Mucosa of rectum (tissue), 2 donors: ENCODE data around the gene TBC1D4.

Experiments
- H3K27ac ChIP-seq, 2 donors: one replicate each; pipeline ENCODE4 v1.7.0; 2013; ENCODE audit warnings: inconsistent platforms in 2 of 2, low read depth in 2 of 2, low read length in 2 of 2
- H3K27me3 ChIP-seq, 2 donors: one replicate each; pipeline ENCODE4 v1.7.0; 2013; ENCODE audit warnings: low read length in 2 of 2; ENCODE audit not compliant: control insufficient read depth in 2 of 2, insufficient read depth in 2 of 2
- H3K36me3 ChIP-seq, 2 donors: one replicate each; pipeline ENCODE4 v1.7.0; 2013; ENCODE audit warnings: low read length in 2 of 2; ENCODE audit not compliant: control insufficient read depth in 2 of 2, insufficient read depth in 2 of 2
- H3K4me1 ChIP-seq, 2 donors: one replicate each; pipeline ENCODE4 v1.7.0; 2013; ENCODE audit warnings: low read length in 2 of 2, mild to moderate bottlenecking in 1 of 2; ENCODE audit not compliant: control insufficient read depth in 2 of 2, insufficient read depth in 2 of 2
- H3K4me3 ChIP-seq, 2 donors: one replicate each; pipeline ENCODE4 v1.7.0; 2013; ENCODE audit warnings: low read length in 2 of 2
- H3K9ac ChIP-seq, 2 donors: one replicate each; pipeline ENCODE4 v1.7.0; 2013; ENCODE audit warnings: low read length in 2 of 2, low read depth in 1 of 2, mild to moderate bottlenecking in 1 of 2
- H3K9me3 ChIP-seq, 2 donors: one replicate each; pipeline ENCODE4 v1.7.0; 2013; ENCODE audit warnings: low read length in 2 of 2; ENCODE audit not compliant: control insufficient read depth in 2 of 2
- donor health status: healthy.
- donor health status: Normal muscosa, but diverticular disease.

Gene TBC1D4

GRCh38 chr13:75470676-75471075 is 11.3 kb downstream of the TBC1D4 start:
- H3K27me3 ChIP-seq, result no peaks in the 10 kb centered on the region
- H3K9me3 ChIP-seq, result no peaks in the 10 kb centered on the region
- peaks cover 0 to 2% of the 10 kb centered on the region in 2 donors for H3K4me1 ChIP-seq
- H3K27ac ChIP-seq, result no peak overlapping the region
- H3K36me3 ChIP-seq, result no peaks in the 10 kb centered on the region
- no peak overlapping the region for H3K4me3 ChIP-seq
- no peak overlapping the region for H3K9ac ChIP-seq

DNA sequence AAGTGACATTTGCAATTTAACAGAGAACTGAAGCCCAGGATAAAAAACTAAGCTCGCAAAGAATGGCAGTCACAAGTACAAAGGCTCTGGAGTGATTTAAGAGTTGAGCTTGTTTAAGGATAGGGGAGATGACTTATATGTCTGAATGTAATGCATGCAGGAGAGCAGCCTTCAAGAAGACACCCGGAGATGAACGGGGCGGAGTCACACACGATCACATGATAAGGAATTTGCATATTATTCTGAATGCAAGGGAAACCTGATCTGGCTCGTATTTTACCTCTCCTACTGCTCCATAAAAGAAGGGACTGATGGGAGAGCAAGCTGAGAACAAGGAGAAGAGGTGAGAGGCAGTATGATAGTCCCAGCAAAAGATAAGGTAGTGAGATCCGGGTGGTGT is 12.9 kb downstream of the TBC1D4 start:
- Histone ChIP-seq H3K36me3 (no peaks in the 10 kb centered on the region), H3K9ac (no peak overlapping the region), H3K27ac (no peak overlapping the region), H3K4me1 (peaks cover 0 to 2% of the 10 kb centered on the region in 2 donors), H3K4me3 (no peak overlapping the region), H3K27me3 (no peaks in the 10 kb centered on the region), H3K9me3 (no peaks in the 10 kb centered on the region)

DNA sequence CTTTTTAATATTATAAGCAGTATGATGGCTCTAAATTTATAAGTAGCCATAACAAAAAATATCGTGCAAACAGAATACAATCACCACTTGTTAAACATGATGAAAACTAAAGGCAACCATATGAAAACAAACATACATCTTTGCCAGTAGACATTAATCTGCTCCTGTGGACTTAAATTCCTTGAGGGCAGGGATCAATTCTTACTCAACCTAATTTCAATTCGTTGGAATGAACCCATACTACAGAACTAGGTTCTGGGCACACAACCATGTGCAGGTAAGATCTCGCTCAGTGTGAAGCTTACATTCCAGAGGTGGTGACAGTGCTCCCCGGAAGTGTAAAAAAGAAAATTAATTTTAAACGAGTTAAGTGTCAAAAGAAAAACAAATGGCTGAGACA is 13.4 kb downstream of the TBC1D4 start:
- H3K4me1 ChIP-seq, result peaks cover 0 to 2% of the 10 kb centered on the region in 2 donors
- H3K27me3 ChIP-seq, result no peaks in the 10 kb centered on the region
- no peak overlapping the region for H3K4me3 ChIP-seq
- H3K9me3 ChIP-seq, result no peaks in the 10 kb centered on the region
- H3K36me3 ChIP-seq, result no peaks in the 10 kb centered on the region
- H3K9ac ChIP-seq, result no peak overlapping the region
- no peak overlapping the region for H3K27ac ChIP-seq

- Histone ChIP-seq H3K4me3 (no peak overlapping the region), H3K36me3 (no peaks in the 10 kb centered on the region), H3K4me1 (no peaks in the 10 kb centered on the region), H3K9me3 (no peaks in the 10 kb centered on the region), H3K9ac (no peak overlapping the region), H3K27me3 (no peaks in the 10 kb centered on the region), H3K27ac (no peak overlapping the region)
These were observed 13.9 kb downstream of the TBC1D4 start for GRCh38 chr13:75468098-75468497.

DNA sequence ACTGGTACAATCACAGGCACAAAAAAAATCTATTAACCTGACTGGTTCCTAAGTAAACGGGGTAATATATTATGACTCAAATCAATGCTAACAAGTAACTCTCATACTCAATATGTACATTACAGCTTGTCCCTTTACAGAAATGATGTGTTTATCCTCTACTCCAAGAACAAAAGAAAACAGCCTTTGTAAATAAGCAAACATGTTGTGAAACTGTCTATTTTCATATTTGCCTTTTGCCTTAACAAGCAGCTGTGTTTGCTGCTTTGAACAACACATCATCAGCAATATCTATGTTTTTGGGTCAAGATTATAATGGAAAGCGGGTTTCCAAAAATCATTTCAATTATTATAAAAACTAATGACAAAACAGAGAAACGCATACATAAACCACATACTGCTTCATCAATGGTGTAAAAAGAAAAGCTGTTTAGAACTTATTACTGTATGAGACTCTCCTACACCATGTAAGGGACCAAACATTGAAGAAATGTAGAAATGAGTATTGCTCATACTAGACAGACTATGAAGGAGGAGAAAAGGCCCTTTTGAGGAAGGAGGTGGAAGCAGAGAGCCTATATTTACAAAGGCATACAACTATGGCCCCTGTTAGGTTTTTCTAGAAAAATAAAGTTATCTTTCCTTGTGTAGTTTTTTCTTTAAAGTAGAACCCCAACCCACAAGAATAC is 14.8 kb downstream of the TBC1D4 start:
- no peak overlapping the region for H3K4me3 ChIP-seq
- H3K27ac ChIP-seq, result no peak overlapping the region
- H3K4me1 ChIP-seq, result no peaks in the 10 kb centered on the region
- H3K9ac ChIP-seq, result no peak overlapping the region
- H3K27me3 ChIP-seq, result no peaks in the 10 kb centered on the region
- no peaks in the 10 kb centered on the region for H3K9me3 ChIP-seq
- no peaks in the 10 kb centered on the region for H3K36me3 ChIP-seq

GRCh38 chr13:75465236-75465635 is 16.7 kb downstream of the TBC1D4 start:
- Histone ChIP-seq H3K4me1 (peaks cover 0 to 1% of the 10 kb centered on the region in 2 donors), H3K27me3 (no peaks in the 10 kb centered on the region), H3K27ac (no peak overlapping the region), H3K4me3 (no peak overlapping the region), H3K9me3 (no peaks in the 10 kb centered on the region), H3K36me3 (no peaks in the 10 kb centered on the region), H3K9ac (no peak overlapping the region)

- H3K36me3 ChIP-seq, result no peaks in the 10 kb centered on the region
- H3K27me3 ChIP-seq, result no peaks in the 10 kb centered on the region
- H3K4me3 ChIP-seq, result no peak overlapping the region
- H3K9ac ChIP-seq, result no peak overlapping the region
- no peak overlapping the region for H3K27ac ChIP-seq
- peaks cover 5 to 11% of the 10 kb centered on the region in 2 donors for H3K4me1 ChIP-seq
- no peaks in the 10 kb centered on the region for H3K9me3 ChIP-seq
These were observed 20.7 kb downstream of the TBC1D4 start for GRCh38 chr13:75461314-75461713.

DNA sequence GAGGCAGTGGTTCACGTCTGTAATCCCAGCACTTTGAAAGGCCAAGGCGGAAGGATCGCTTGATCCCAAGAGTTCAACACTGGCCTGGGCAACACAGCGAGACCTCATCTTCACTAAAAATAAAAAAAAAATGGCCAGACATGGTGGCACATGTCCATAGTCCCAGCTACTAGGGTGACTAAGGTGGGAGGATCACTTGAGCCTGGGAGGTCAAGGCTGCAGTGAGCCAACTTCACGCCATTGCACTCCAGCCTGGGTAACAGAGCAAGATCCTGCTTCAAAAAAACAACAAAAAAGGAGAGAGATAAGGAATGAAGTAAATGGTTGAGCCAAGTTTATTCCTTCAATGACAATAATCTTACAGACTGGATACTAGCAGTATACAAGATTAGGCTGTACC is 21.3 kb downstream of the TBC1D4 start:
- Histone ChIP-seq H3K27me3 (no peaks in the 10 kb centered on the region), H3K36me3 (no peaks in the 10 kb centered on the region), H3K9ac (no peak overlapping the region), H3K4me3 (no peak overlapping the region), H3K4me1 (peaks cover 5 to 11% of the 10 kb centered on the region in 2 donors), H3K27ac (no peak overlapping the region), H3K9me3 (no peaks in the 10 kb centered on the region)

GRCh38 chr13:75458696-75459422 is 23.1 kb downstream of the TBC1D4 start:
- Histone ChIP-seq H3K27ac (peak overlapping the region; percentile 69 to 77), H3K4me3 (peak overlapping the region; percentile 3 to 46), H3K9ac (peak overlapping the region; percentile 36 to 61), H3K27me3 (no peaks in the 10 kb centered on the region), H3K36me3 (no peaks in the 10 kb centered on the region), H3K9me3 (no peaks in the 10 kb centered on the region), H3K4me1 (peaks cover 5 to 11% of the 10 kb centered on the region in 2 donors)

GRCh38 chr13:75455962-75456361 is 26.0 kb downstream of the TBC1D4 start:
- Histone ChIP-seq H3K9me3 (no peaks in the 10 kb centered on the region), H3K9ac (no peak overlapping the region), H3K4me1 (peaks cover 5 to 11% of the 10 kb centered on the region in 2 donors), H3K27me3 (no peaks in the 10 kb centered on the region), H3K27ac (no peak overlapping the region), H3K4me3 (no peak overlapping the region), H3K36me3 (no peaks in the 10 kb centered on the region)
